ENCODE measurements around the gene RBM47. TPM values are rescaled to one million over a fixed set of nuclear protein-coding genes. Genes with fewer than 3 reads are reported as not detected.

The RBM47 gene
- total and polyA plus RNA-seq, 9 of the 15 experiments (the other 6 are each of a cell fraction or from before 2014, with no cell fraction given), result 1.4 to 6.4 (median 3.3) TPM

GRCh38 chr4:40550948-40551462, 78.7 kb downstream of the RBM47 start:
- ChIA-PET POLR2A (interaction anchor here (0.8 kb wide), 1 partner anchor 241 kb away, joined by 3 read pairs; no protein-coding TSS in a partner anchor), CTCF (ENCODE audit: low intra/inter-chr PET ratio) (interaction anchor here (0.6 kb wide), 1 partner anchor 12 kb away, joined by 4 read pairs; no protein-coding TSS in a partner anchor)
- H2AFZ ChIP-seq (ENCODE audit: low read depth, low read length), result peak overlapping the region; percentile 91
- peak; percentile 85 for ATAC-seq
- no TSS peak for BruUV-seq (replicated peaks)
- H4K20me1 ChIP-seq (replicated peaks; ENCODE audit: control insufficient read depth, insufficient read depth, low read length), result no peaks in the 10 kb centered on the region
- in situ Hi-C loops (cut with MboI), result no loop called here
- WGBS (ENCODE audit: insufficient coverage, low coverage, missing lambda C conversion rate), result 12% methylated on average over 5 of the region's 5 CpGs
- FAIRE-seq, result peak; percentile 79
- H3K4me1 ChIP-seq (replicated peaks in 1 of 2; ENCODE audit: control insufficient read depth in 2 of 2, insufficient read depth in 2 of 2, low read length in 2 of 2), result peaks cover 0 to 8% of the 10 kb centered on the region in 2 experiments; a peak in 4 of 5 replicates
- no peaks in the 10 kb centered on the region for H3K9me1 ChIP-seq (ENCODE audit: control insufficient read depth, insufficient read depth, low read length)
- no peaks in the 10 kb centered on the region for H3K79me2 ChIP-seq (ENCODE audit: control insufficient read depth, insufficient read depth, low read length)
- H3K4me3 ChIP-seq, result no peak overlapping the region
- H3K27me3 ChIP-seq (ENCODE audit: control insufficient read depth in 2 of 2, insufficient read depth in 2 of 2, low read length in 2 of 2), result no peaks in the 10 kb centered on the region
- DNase-seq (ENCODE audit: extremely low read depth in 1 of 4, low spot score in 3 of 4), result peak in 3 of 4 experiments; percentile 17 to 63 (median 44)
- peak overlapping the region; percentile 41; the same call in 1 of the 3 replicates for H3K27ac ChIP-seq (ENCODE audit: extremely low read depth, low read depth, low read length)
- 0 out of 4 replicates have a peak overlapping the region, but pooled peaks of 1 of the 2 experiments have one; percentile 24 for H3K9ac ChIP-seq (ENCODE audit: insufficient read depth in 1 of 2, low read depth in 2 of 2, low read length in 2 of 2)
- intact Hi-C loops (cut with micrococcal nuclease), result no loop called here
- H3K4me2 ChIP-seq (ENCODE audit: insufficient read depth, low read length), result peak overlapping the region; percentile 65
- H3K9me3 ChIP-seq (replicated peaks; ENCODE audit: control insufficient read depth, insufficient read depth, low read depth, low read length), result no peaks in the 10 kb centered on the region
- no peaks in the 10 kb centered on the region for H3K36me3 ChIP-seq (ENCODE audit: control insufficient read depth, insufficient read depth, low read length)
- no peak for TF ChIP-seq ZNF3 (CRISPR knock-in tag; IDR thresholded peaks at IDR 0.05)
- no peak for TF ChIP-seq NR0B1 (IDR thresholded peaks at IDR 0.05; ENCODE audit: partially characterized antibody)
- TF ChIP-seq SP2 (IDR thresholded peaks at IDR 0.05; ENCODE audit: extremely low read depth, low read depth, low read length, poor library complexity, severe bottlenecking), result no peak
- TF ChIP-seq RCOR1 (IDR thresholded peaks at IDR 0.05; ENCODE audit: borderline replicate concordance in 1 of 2, low read depth in 2 of 2, low read length in 2 of 2), result no peak
- no peak for TF ChIP-seq STAG1 (CRISPR knock-in tag; IDR thresholded peaks at IDR 0.05; ENCODE audit: borderline replicate concordance)
- no peak for TF ChIP-seq ETV5 (CRISPR knock-in tag; IDR thresholded peaks at IDR 0.05; ENCODE audit: low read depth)
- TF ChIP-seq NBN (IDR thresholded peaks at IDR 0.05; ENCODE audit: low read depth), result 0 out of 2 replicates have a peak, but pooled peaks have one; percentile 27
- TF ChIP-seq SREBF1 (IDR thresholded peaks at IDR 0.05; ENCODE audit: borderline replicate concordance, low read depth, low read length), result no peak
- no peak for TF ChIP-seq ZNF212 (CRISPR knock-in tag; IDR thresholded peaks at IDR 0.05)
- TF ChIP-seq ZBTB26 (CRISPR knock-in tag; IDR thresholded peaks at IDR 0.05), result no peak
- no peak for TF ChIP-seq BRD9 (IDR thresholded peaks at IDR 0.05; ENCODE audit: low read depth, partially characterized antibody)
- TF ChIP-seq ZNF408 (CRISPR knock-in tag; IDR thresholded peaks at IDR 0.05; ENCODE audit: low read depth), result no peak
- no peak for TF ChIP-seq ZNF696 (CRISPR knock-in tag; conservative IDR thresholded peaks at IDR 0.05)
- TF ChIP-seq NFXL1 (CRISPR knock-in tag; IDR thresholded peaks at IDR 0.05), result no peak
- TF ChIP-seq RNF2 (IDR thresholded peaks at IDR 0.05), result no peak
